ENCODE measurements around the gene VPS9D1. TPM values are rescaled to one million over a fixed set of nuclear protein-coding genes. Genes with fewer than 3 reads are reported as not detected.

VPS9D1 gene
- total RNA-seq, 4 donors from 2014 or later, result 5.8 to 9.8 (median 7.0) TPM

DNA sequence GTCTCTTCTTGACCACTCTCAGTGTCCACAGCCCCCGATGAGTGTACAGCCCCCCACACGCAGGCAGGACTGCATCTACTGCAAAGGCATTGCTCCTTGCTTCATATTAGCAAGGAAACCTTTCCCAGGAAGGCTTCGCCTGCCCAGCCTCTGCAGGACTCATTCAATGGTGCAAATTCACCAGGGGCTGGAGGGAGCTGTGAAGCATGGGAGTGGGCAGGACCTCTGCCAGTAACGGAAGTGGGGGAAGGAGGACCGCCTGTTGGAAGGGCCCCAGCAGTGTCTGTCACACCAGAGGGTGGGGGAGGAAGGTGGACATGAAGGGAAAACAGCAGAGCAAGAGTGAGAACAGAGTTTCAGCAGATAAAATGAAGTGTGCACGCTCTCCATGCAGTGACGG lies 60.6 kb downstream of the VPS9D1 start:
- no peak overlapping the region for H3K4me3 ChIP-seq (ENCODE audit: low read depth, poor library complexity, severe bottlenecking)
- TF ChIP-seq, protein P1, sequence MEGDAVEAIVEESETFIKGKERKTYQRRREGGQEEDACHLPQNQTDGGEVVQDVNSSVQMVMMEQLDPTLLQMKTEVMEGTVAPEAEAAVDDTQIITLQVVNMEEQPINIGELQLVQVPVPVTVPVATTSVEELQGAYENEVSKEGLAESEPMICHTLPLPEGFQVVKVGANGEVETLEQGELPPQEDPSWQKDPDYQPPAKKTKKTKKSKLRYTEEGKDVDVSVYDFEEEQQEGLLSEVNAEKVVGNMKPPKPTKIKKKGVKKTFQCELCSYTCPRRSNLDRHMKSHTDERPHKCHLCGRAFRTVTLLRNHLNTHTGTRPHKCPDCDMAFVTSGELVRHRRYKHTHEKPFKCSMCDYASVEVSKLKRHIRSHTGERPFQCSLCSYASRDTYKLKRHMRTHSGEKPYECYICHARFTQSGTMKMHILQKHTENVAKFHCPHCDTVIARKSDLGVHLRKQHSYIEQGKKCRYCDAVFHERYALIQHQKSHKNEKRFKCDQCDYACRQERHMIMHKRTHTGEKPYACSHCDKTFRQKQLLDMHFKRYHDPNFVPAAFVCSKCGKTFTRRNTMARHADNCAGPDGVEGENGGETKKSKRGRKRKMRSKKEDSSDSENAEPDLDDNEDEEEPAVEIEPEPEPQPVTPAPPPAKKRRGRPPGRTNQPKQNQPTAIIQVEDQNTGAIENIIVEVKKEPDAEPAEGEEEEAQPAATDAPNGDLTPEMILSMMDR (IDR thresholded peaks at IDR 0.05), result no peak
- no peak for TF ChIP-seq POLR2A (IDR thresholded peaks at IDR 0.05)
- DNase-seq (ENCODE audit: low spot score in 2 of 2), result no peak
- intact Hi-C loops (cut with DNase I; ENCODE audit: low total_unique reads), result no loop called here
- WGBS, 2 donors, result 90 to 97% methylated on average over 7 of the region's 7 CpGs

DNA sequence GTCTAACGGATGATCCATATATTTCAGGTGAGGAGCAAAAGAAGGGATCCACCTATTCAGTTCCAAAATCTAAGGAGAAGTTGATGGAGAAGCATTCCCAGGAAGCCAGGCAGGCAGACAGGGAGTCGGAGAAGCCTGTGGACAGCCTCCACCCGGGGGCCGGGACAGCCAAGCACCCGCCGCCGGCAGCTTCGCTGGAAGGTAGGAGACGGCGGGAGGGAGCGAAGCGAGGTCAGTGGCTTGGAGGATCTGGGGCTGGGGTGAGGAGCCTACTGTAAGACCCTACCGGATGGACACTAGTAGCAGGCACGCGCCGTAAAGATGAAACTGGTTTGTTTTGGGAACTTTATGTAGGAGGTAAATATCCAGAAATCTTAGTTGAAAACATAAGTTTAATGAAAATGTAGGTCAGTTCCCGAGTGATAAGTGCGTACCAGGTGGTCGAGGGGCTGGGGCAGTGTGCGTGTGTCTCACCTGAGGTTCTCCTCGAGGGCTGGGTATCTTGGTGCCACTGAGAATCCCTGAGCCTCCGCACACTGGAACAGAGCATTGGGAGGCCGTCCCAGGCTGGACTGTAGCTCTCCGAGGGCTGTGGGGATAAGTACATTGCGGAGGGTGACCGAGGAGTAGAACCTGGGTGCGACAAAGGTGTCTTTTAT lies 62.3 kb downstream of the VPS9D1 start:
- WGBS, 2 donors, result 9 to 13% methylated on average over 27 of the region's 27 CpGs
- intact Hi-C loops (cut with DNase I; ENCODE audit: low total_unique reads), result no loop called here
- no peak for DNase-seq (ENCODE audit: low spot score in 2 of 2)
- TF ChIP-seq, protein P1 (IDR thresholded peaks at IDR 0.05), result no peak
- TF ChIP-seq POLR2A (IDR thresholded peaks at IDR 0.05), result no peak
- peak overlapping the region; percentile 77 for H3K4me3 ChIP-seq (ENCODE audit: low read depth, poor library complexity, severe bottlenecking)

DNA sequence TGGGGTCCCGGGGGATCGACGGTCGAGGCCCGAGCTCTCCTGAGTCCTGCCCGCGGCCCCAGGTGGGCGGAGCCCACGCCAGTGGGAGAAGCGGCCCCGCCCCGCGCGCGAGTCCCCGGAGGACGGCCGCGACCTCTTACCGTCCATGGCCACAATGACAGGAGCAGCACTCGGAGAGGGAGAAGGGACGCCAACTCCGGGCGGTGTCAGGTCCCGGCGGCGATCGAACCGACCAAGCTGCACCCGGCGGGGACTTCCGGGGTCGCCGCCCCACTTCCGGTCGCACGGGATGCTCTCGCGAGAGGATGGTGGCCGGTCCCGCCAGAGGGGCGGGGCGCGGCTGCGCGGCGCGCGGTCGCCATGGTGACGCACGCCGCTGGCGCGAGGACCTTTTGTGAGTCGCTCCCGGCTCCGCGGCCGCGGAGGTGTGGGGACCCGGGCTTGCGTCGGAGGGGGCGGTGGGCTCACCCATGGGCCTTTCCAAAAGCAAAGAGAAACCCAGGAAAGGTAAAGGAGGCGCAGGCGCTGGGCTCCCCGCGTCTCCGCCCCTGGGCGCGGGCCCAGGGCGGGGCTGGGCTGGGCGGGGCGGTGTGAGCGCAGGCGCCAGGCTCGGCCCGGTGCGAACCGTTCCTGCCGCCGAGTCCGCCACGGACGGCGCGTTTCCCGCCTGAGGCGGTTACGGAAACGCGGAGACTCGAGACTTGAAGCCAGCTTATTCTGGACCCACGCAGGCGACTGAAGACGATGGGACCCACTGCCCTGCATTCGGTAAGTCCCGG lies 63.1 kb downstream of the VPS9D1 start, which contains the start of the genes CHMP1A and SPATA33:
CHMP1A (minus strand) TSS at position 267 of the 779 bp plus-strand sequence; CDS start at position 147, 120 bp downstream.
SPATA33 (plus strand) TSS at position 395 of the 779 bp plus-strand sequence; CDS start at position 471, 76 bp downstream.
- TF ChIP-seq, protein P1 (IDR thresholded peaks at IDR 0.05), result no peak
- no peak for TF ChIP-seq POLR2A (IDR thresholded peaks at IDR 0.05)
- peak; percentile 76 to 96 for DNase-seq (ENCODE audit: low spot score in 2 of 2)
- peak within 1 kb of the TSS; percentile 77 for H3K4me3 ChIP-seq (ENCODE audit: low read depth, poor library complexity, severe bottlenecking)
- 0% methylated on average over 55 to 93 of the region's 99 CpGs for WGBS, 2 donors
- intact Hi-C loops (cut with DNase I; ENCODE audit: low total_unique reads), result no loop called here

Other genes starting within 250 kb of the VPS9D1 start
- 100 to 1,000 TPM in 2 of 4 donors, 10 to 100 TPM in 2; 75.6 to 183 (median 108) TPM for gene ANKRD11, start 230.3 kb downstream of the VPS9D1 start, total RNA-seq
- 100 to 1,000 TPM in 1 of 4 donors, 10 to 100 TPM in 3; 79.0 to 156 (median 92.3) TPM for gene SPG7, start 212.5 kb downstream of the VPS9D1 start, total RNA-seq
- over 10,000 TPM in 2 of 4 donors, 1,000 to 10,000 TPM in 2; 8,523 to 25,229 (median 9,742) TPM for gene RPL13, start 160.2 kb downstream of the VPS9D1 start, total RNA-seq
- gene CPNE7, start 145.1 kb downstream of the VPS9D1 start, total RNA-seq, result 1 to 10 TPM; 1.1 to 3.3 (median 2.5) TPM
- gene DPEP1, start 107.3 kb downstream of the VPS9D1 start, total RNA-seq, result 1 to 10 TPM in 2 of 4 donors, not detected in 2; 1.7 to 3.7 TPM
- gene CHMP1A, start 63.2 kb downstream of the VPS9D1 start, total RNA-seq, result 100 to 1,000 TPM in 1 of 4 donors, 10 to 100 TPM in 3; 78.3 to 141 (median 91.1) TPM
- gene SPATA33, start 63.1 kb downstream of the VPS9D1 start, total RNA-seq, result 1 to 10 TPM; 1.1 to 4.1 (median 2.5) TPM
- 10 to 100 TPM; 34.6 to 69.1 (median 40.9) TPM for gene CDK10, start 34.2 kb downstream of the VPS9D1 start, total RNA-seq
- 10 to 100 TPM; 18.3 to 34.6 (median 28.4) TPM for gene SPATA2L, start 19.2 kb downstream of the VPS9D1 start, total RNA-seq
- gene ZNF276, start 639 bp upstream of the VPS9D1 start, total RNA-seq, result 10 to 100 TPM; 44.7 to 62.0 (median 52.8) TPM
- 1 to 10 TPM; 2.0 to 5.6 (median 3.8) TPM for gene FANCA, start 95.7 kb upstream of the VPS9D1 start, total RNA-seq
- 1 to 10 TPM; 2.0 to 5.9 (median 3.9) TPM for gene SPIRE2, start 107.6 kb upstream of the VPS9D1 start, total RNA-seq
- gene TCF25, start 152.7 kb upstream of the VPS9D1 start, total RNA-seq, result 100 to 1,000 TPM; 132 to 197 (median 147) TPM
- gene MC1R, start 198.0 kb upstream of the VPS9D1 start, total RNA-seq, result 1 to 10 TPM; 3.4 to 6.5 (median 4.5) TPM
- 1 to 10 TPM; 1.9 to 7.4 (median 3.9) TPM for gene TUBB3, start 202.4 kb upstream of the VPS9D1 start, total RNA-seq
- gene DEF8, start 227.9 kb upstream of the VPS9D1 start, total RNA-seq, result 10 to 100 TPM; 73.6 to 86.0 (median 83.7) TPM

Measured in lower leg skin (tissue), 4 donors.